Gastrocnemius medialis (tissue), 4 donors: ENCODE measurements around the gene ABCB6.

Source experiments
- POLR2A ChIP-seq, 2 donors: fragments of 450-650 bp; IDR thresholded peaks; one replicate each; pipeline ENCODE4 v1.6.1; 2017; ENCODE audit warnings: antibody characterized with exemption in 2 of 2, mild to moderate bottlenecking in 2 of 2, moderate library complexity in 2 of 2
- TF ChIP-seq, protein P1 (sequence below), 5 experiments: fragments of 450-650 bp in 3 of 5; fragments of 200-600 bp in 2 of 5; sonication (generic) in 2 of 5; IDR thresholded peaks in 4 of 5; conservative IDR thresholded peaks in 1 of 5; 1 replicate in 4 of 5; 2 replicates in 1 of 5; pipeline ENCODE4 v1.5.1; 2016 to 2019; ENCODE audit warnings: antibody characterized with exemption in 5 of 5, mild to moderate bottlenecking in 3 of 5, moderate library complexity in 3 of 5

GRCh38 chr2:219243291-219243761 lies 24.6 kb upstream of the ABCB6 start:
- TF ChIP-seq, protein P1, sequence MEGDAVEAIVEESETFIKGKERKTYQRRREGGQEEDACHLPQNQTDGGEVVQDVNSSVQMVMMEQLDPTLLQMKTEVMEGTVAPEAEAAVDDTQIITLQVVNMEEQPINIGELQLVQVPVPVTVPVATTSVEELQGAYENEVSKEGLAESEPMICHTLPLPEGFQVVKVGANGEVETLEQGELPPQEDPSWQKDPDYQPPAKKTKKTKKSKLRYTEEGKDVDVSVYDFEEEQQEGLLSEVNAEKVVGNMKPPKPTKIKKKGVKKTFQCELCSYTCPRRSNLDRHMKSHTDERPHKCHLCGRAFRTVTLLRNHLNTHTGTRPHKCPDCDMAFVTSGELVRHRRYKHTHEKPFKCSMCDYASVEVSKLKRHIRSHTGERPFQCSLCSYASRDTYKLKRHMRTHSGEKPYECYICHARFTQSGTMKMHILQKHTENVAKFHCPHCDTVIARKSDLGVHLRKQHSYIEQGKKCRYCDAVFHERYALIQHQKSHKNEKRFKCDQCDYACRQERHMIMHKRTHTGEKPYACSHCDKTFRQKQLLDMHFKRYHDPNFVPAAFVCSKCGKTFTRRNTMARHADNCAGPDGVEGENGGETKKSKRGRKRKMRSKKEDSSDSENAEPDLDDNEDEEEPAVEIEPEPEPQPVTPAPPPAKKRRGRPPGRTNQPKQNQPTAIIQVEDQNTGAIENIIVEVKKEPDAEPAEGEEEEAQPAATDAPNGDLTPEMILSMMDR (IDR thresholded peaks at IDR 0.05 in 4 of 5, conservative IDR thresholded peaks at IDR 0.05 in 1 of 5) = no peak
- TF ChIP-seq POLR2A (IDR thresholded peaks at IDR 0.05) = no peak
